ENCODE measurements around the gene HBS1L.

HBS1L gene

GRCh38 chr6:134999107-134999506, 55.5 kb downstream of the HBS1L start:
- no peak for TF ChIP-seq CTCF (IDR thresholded peaks at IDR 0.05; ENCODE audit: insufficient read depth, low read length, poor library complexity, severe bottlenecking)
- Histone ChIP-seq H3K36me3 (ENCODE audit: control insufficient read depth, insufficient read depth, low read length) (peaks cover 3% of the 10 kb centered on the region), H3K27me3 (replicated peaks; ENCODE audit: control insufficient read depth, insufficient read depth, low read length) (no peaks in the 10 kb centered on the region), H3K4me3 (replicated peaks; ENCODE audit: low read depth, low read length) (no peak overlapping the region)
- no peak for DNase-seq (ENCODE audit: extremely low read depth, insufficient read length)

- no peaks in the 10 kb centered on the region for H3K27me3 ChIP-seq (replicated peaks; ENCODE audit: control insufficient read depth, insufficient read depth, low read length)
- H3K4me3 ChIP-seq (replicated peaks; ENCODE audit: low read depth, low read length): no peak overlapping the region
- DNase-seq (ENCODE audit: extremely low read depth, insufficient read length): no peak
- TF ChIP-seq CTCF (IDR thresholded peaks at IDR 0.05; ENCODE audit: insufficient read depth, low read length, poor library complexity, severe bottlenecking): no peak
- peaks cover 3% of the 10 kb centered on the region for H3K36me3 ChIP-seq (ENCODE audit: control insufficient read depth, insufficient read depth, low read length)
Measured at GRCh38 chr6:134997133-134997995, 57.3 kb downstream of the HBS1L start.

- Histone ChIP-seq H3K27me3 (replicated peaks; ENCODE audit: control insufficient read depth, insufficient read depth, low read length) (no peaks in the 10 kb centered on the region), H3K4me3 (replicated peaks; ENCODE audit: low read depth, low read length) (no peak overlapping the region), H3K36me3 (ENCODE audit: control insufficient read depth, insufficient read depth, low read length) (peaks cover 3% of the 10 kb centered on the region)
- no peak for DNase-seq (ENCODE audit: extremely low read depth, insufficient read length)
- no peak for TF ChIP-seq CTCF (IDR thresholded peaks at IDR 0.05; ENCODE audit: insufficient read depth, low read length, poor library complexity, severe bottlenecking)
Measured at GRCh38 chr6:134995536-134995935, 59.1 kb downstream of the HBS1L start.

GRCh38 chr6:134994431-134994830, 60.2 kb downstream of the HBS1L start:
- TF ChIP-seq CTCF (IDR thresholded peaks at IDR 0.05; ENCODE audit: insufficient read depth, low read length, poor library complexity, severe bottlenecking): no peak
- no peak overlapping the region for H3K4me3 ChIP-seq (replicated peaks; ENCODE audit: low read depth, low read length)
- no peak for DNase-seq (ENCODE audit: extremely low read depth, insufficient read length)
- peaks cover 3% of the 10 kb centered on the region for H3K36me3 ChIP-seq (ENCODE audit: control insufficient read depth, insufficient read depth, low read length)
- H3K27me3 ChIP-seq (replicated peaks; ENCODE audit: control insufficient read depth, insufficient read depth, low read length): no peaks in the 10 kb centered on the region

GRCh38 chr6:134992155-134992554, 62.5 kb downstream of the HBS1L start:
- no peak for DNase-seq (ENCODE audit: extremely low read depth, insufficient read length)
- peaks cover 2% of the 10 kb centered on the region for H3K36me3 ChIP-seq (ENCODE audit: control insufficient read depth, insufficient read depth, low read length)
- no peak for TF ChIP-seq CTCF (IDR thresholded peaks at IDR 0.05; ENCODE audit: insufficient read depth, low read length, poor library complexity, severe bottlenecking)
- H3K27me3 ChIP-seq (replicated peaks; ENCODE audit: control insufficient read depth, insufficient read depth, low read length): no peaks in the 10 kb centered on the region
- no peak overlapping the region for H3K4me3 ChIP-seq (replicated peaks; ENCODE audit: low read depth, low read length)

Measured in GM06990 (cell line).